Glomerular endothelial cell (primary cell): ENCODE data around the gene IBTK. TPM values are rescaled to one million over a fixed set of nuclear protein-coding genes. Genes with fewer than 3 reads are reported as not detected.
"Not testable (repeated sequence)": the region's sequence is repeated elsewhere in the genome, so short reads cannot be mapped to it uniquely, and the experiment has no call there.

Experiments
- DNase-seq: peaks from one replicate; pipeline ENCODE4 v3.0.0-alpha.2; 2011; ENCODE audit warnings: low read depth, low spot score; ENCODE audit errors: extremely low read depth
- total RNA-seq: library from RNA; depleted of rRNA; stranded (reverse); fragments of >200 nt; gene quantifications from 2 replicates; pipeline ENCODE4 v1.2.3, GENCODE V29; 2015

Gene IBTK
- total RNA-seq, 1 donor from 2014 or later = 23.2 TPM

GRCh38 chr6:82182756-82183155 is 64.8 kb downstream of the IBTK start:
- DNase-seq = no peak

GRCh38 chr6:82179415-82179814 is 68.1 kb downstream of the IBTK start:
- DNase-seq = no peak

GRCh38 chr6:82178759-82179112 is 68.8 kb downstream of the IBTK start:
- DNase-seq = no peak

GRCh38 chr6:82178077-82178758 is 69.3 kb downstream of the IBTK start:
- no peak for DNase-seq

GRCh38 chr6:82176616-82177015 is 70.9 kb downstream of the IBTK start:
- DNase-seq = no peak

- no peak for DNase-seq
Observed at GRCh38 chr6:82172594-82172993, 75.0 kb downstream of the IBTK start.

GRCh38 chr6:82169138-82169876 is 78.2 kb downstream of the IBTK start:
- DNase-seq = no peak

GRCh38 chr6:82166493-82166892 is 81.1 kb downstream of the IBTK start:
- no peak for DNase-seq

- DNase-seq = no peak
Observed at GRCh38 chr6:82160255-82160990, 87.1 kb downstream of the IBTK start.

GRCh38 chr6:82152786-82153185 is 94.8 kb downstream of the IBTK start:
- DNase-seq = not testable (repeated sequence)

- not testable (repeated sequence) for DNase-seq
Observed at GRCh38 chr6:82151147-82151546, 96.4 kb downstream of the IBTK start.

GRCh38 chr6:82145926-82146452 is 101.6 kb downstream of the IBTK start:
- DNase-seq = no peak

GRCh38 chr6:82144852-82145340 is 102.6 kb downstream of the IBTK start:
- no peak for DNase-seq

GRCh38 chr6:82144007-82144851 is 103.3 kb downstream of the IBTK start:
- DNase-seq = peak; percentile 68

- no peak for DNase-seq
Observed at GRCh38 chr6:82143041-82143481, 104.5 kb downstream of the IBTK start.

GRCh38 chr6:82142524-82142923 is 105.0 kb downstream of the IBTK start:
- no peak for DNase-seq

GRCh38 chr6:82138075-82138791 is 109.3 kb downstream of the IBTK start:
- no peak for DNase-seq

GRCh38 chr6:82131441-82131840 is 116.1 kb downstream of the IBTK start:
- DNase-seq = no peak

- no peak for DNase-seq
Observed at GRCh38 chr6:82129797-82130196, 117.7 kb downstream of the IBTK start.

- DNase-seq = not testable (repeated sequence)
Observed at GRCh38 chr6:82128973-82129372, 118.6 kb downstream of the IBTK start.
